GM12878 (cell line): ENCODE measurements around the gene LRRC10B. TPM values are rescaled to one million over a fixed set of nuclear protein-coding genes. Genes with fewer than 3 reads are reported as not detected.

Source experiments
- ATAC-seq: fragments of 200-7000 bp; cut with Tn5 transposase; 3 replicates; pipeline ENCODE4 v1.9.1; 2020; ENCODE audit warnings: mild to moderate bottlenecking, moderate library complexity
- BruUV-seq: library from RNA; stranded (reverse); fragments of 400-500 nt; replicated peaks from 2 replicates; lab custom pipeline; 2021; lab: Mats Ljungman, UMichigan
- CTCF ChIA-PET: fragments of 300-600 bp; sonication (Branson Sonifier 250); formaldehyde crosslinking; extraction: SDS; loops from one replicate; lab custom pipeline; 2021; ENCODE audit warnings: inconsistent platforms; lab: Yijun Ruan, JAX
- POLR2A ChIA-PET: fragments of 350-600 bp; formaldehyde crosslinking; extraction: SDS; loops from one replicate; lab custom pipeline; 2021; ENCODE audit warnings: inconsistent platforms; lab: Charles Lee
- RAD21 ChIA-PET: fragments of 300-600 bp; sonication (Branson Sonifier 250); formaldehyde crosslinking; loops from one replicate; lab custom pipeline; 2023; ENCODE audit warnings: antibody characterized with exemption; ENCODE audit not compliant: unreplicated experiment; lab: Charles Lee
- SMC1A ChIA-PET: fragments of 300-600 bp; sonication (Branson Sonifier 250); formaldehyde crosslinking; loops from one replicate; lab custom pipeline; 2023; ENCODE audit not compliant: unreplicated experiment, uncharacterized antibody; lab: Charles Lee
- DNase-seq: peaks from one replicate; pipeline ENCODE4 v3.0.0-alpha.2; 2011; ENCODE audit warnings: low read depth, low spot score
- FAIRE-seq: peaks from 3 replicates; lab custom pipeline; 2011; peaks lifted over from hg19 to GRCh38; lab: Jason Lieb, UNC
- H2AFZ ChIP-seq: 2 replicates; pipeline ENCODE4 v1.6.0; 2011; ENCODE audit warnings: low read depth, low read length, control low read depth; ENCODE audit not compliant: control insufficient read depth
- H3K27ac ChIP-seq: 2 replicates; pipeline ENCODE4 v1.5.1; 2011; ENCODE audit warnings: control low read depth; ENCODE audit not compliant: control insufficient read depth, insufficient read depth
- H3K27me3 ChIP-seq, 2 experiments: replicated peaks in 1 of 2; 2 replicates each; pipeline versions ENCODE4 v1.6.0 to v1.6.1; 2011; ENCODE audit warnings: low read length in 1 of 2; ENCODE audit not compliant: control insufficient read depth in 2 of 2, insufficient read depth in 2 of 2
- H3K36me3 ChIP-seq, 2 experiments: 2 replicates each; pipeline ENCODE4 v1.5.1; 2011; ENCODE audit warnings: low read length in 1 of 2; ENCODE audit not compliant: control insufficient read depth in 2 of 2, insufficient read depth in 2 of 2
- H3K4me1 ChIP-seq: 2 replicates; pipeline ENCODE4 v1.6.1; 2011; ENCODE audit warnings: mild to moderate bottlenecking, low read length, moderate library complexity, mixed read lengths; ENCODE audit not compliant: control insufficient read depth, insufficient read depth
- H3K4me2 ChIP-seq: 2 replicates; pipeline ENCODE4 v1.6.0; 2011; ENCODE audit warnings: control low read depth; ENCODE audit not compliant: control insufficient read depth, insufficient read depth
- H3K4me3 ChIP-seq: fragments of 200-600 bp; sonication (generic); 2 replicates; pipeline ENCODE4 v1.5.1; 2016
- H3K79me2 ChIP-seq: 2 replicates; pipeline ENCODE4 v1.6.0; 2011; ENCODE audit warnings: low read length; ENCODE audit not compliant: control insufficient read depth, insufficient read depth
- H3K9ac ChIP-seq: 2 replicates; pipeline ENCODE4 v1.8.0; 2011; ENCODE audit warnings: low read length, control low read depth, mixed read lengths; ENCODE audit not compliant: control insufficient read depth, insufficient read depth
- H3K9me3 ChIP-seq: replicated peaks from 3 replicates; pipeline ENCODE4 v1.5.1; 2011; ENCODE audit warnings: mild to moderate bottlenecking, low read length; ENCODE audit not compliant: control insufficient read depth, insufficient read depth
- H4K20me1 ChIP-seq: 2 replicates; pipeline ENCODE4 v1.6.0; 2011; ENCODE audit not compliant: control insufficient read depth, insufficient read depth
- FOXK2 ChIP-seq: fragments of 450-650 bp; IDR thresholded peaks from 2 replicates; pipeline ENCODE4 v1.6.1; 2017; ENCODE audit warnings: mild to moderate bottlenecking, moderate library complexity
- IKZF2 ChIP-seq, 2 experiments: fragments of 450-650 bp; IDR thresholded peaks; 2 replicates each; pipeline ENCODE4 v1.6.1; 2017; ENCODE audit warnings: mild to moderate bottlenecking in 2 of 2, moderate library complexity in 2 of 2
- JUND ChIP-seq: IDR thresholded peaks from 2 replicates; pipeline ENCODE4 v1.6.1; 2012; ENCODE audit warnings: low read depth, mild to moderate bottlenecking, low read length, improper control_type of control experiment, moderate library complexity
- KAT2A ChIP-seq: conservative IDR thresholded peaks from 2 replicates; pipeline ENCODE4 v1.6.1; 2011; ENCODE audit warnings: low read depth, low read length; ENCODE audit not compliant: control insufficient read depth
- MYC ChIP-seq: IDR thresholded peaks from 2 replicates; pipeline ENCODE4 v1.6.1; 2011; ENCODE audit warnings: mild to moderate bottlenecking, low read length, moderate library complexity, inconsistent platforms; ENCODE audit not compliant: insufficient read depth, insufficient replicate concordance, insufficient read length, severe bottlenecking
- NBN ChIP-seq: fragments of 450-650 bp; IDR thresholded peaks from 2 replicates; pipeline ENCODE4 v1.6.1; 2016
- NR2F1 ChIP-seq: fragments of 450-650 bp; conservative IDR thresholded peaks from 2 replicates; pipeline ENCODE4 v1.6.1; 2017; ENCODE audit warnings: mild to moderate bottlenecking
- NRF1 ChIP-seq: conservative IDR thresholded peaks from 2 replicates; pipeline ENCODE4 v1.6.1; 2011; ENCODE audit warnings: mild to moderate bottlenecking, low read depth, low read length, improper control_type of control experiment
- SUZ12 ChIP-seq: fragments of 200-600 bp; sonication (generic); IDR thresholded peaks from one replicate; pipeline ENCODE4 v1.6.1; 2018; ENCODE audit warnings: antibody characterized with exemption, mild to moderate bottlenecking; ENCODE audit not compliant: unreplicated experiment
- ZBED1 ChIP-seq: IDR thresholded peaks from 2 replicates; pipeline ENCODE4 v1.6.1; 2016; ENCODE audit warnings: borderline replicate concordance
- ZNF384 ChIP-seq: IDR thresholded peaks from 2 replicates; pipeline ENCODE4 v1.6.1; 2012; ENCODE audit warnings: low read depth, mild to moderate bottlenecking, low read length, improper control_type of control experiment, borderline replicate concordance
- ZNF622 ChIP-seq: fragments of 450-650 bp; IDR thresholded peaks from 2 replicates; pipeline ENCODE4 v1.6.1; 2017; ENCODE audit warnings: mild to moderate bottlenecking, inconsistent platforms
- WGBS: methylation state at CpG from one replicate; pipeline ENCODE4 v1.1.6; 2016; ENCODE audit warnings: low lambda C conversion rate; ENCODE audit not compliant: insufficient replicate concordance, insufficient coverage; ENCODE audit errors: missing lambda C conversion rate; 5-methylcytosine and 5-hydroxymethylcytosine counted together
- in situ Hi-C: fragments of 300-500 bp; cut with MboI; formaldehyde crosslinking; loops from 9 replicates; pipeline ENCODE4 v1.14.3; 2018; ENCODE audit warnings: mixed read lengths
- intact Hi-C: fragments of 100-400 bp; cut with micrococcal nuclease; formaldehyde crosslinking; loops from one replicate; pipeline ENCODE4 v1.14.2; 2022; ENCODE audit not compliant: unreplicated experiment
- polyA plus RNA-seq, 11 experiments: library from polyadenylated mRNA; depleted of rRNA in 4 of 11; unstranded in 6 of 11; stranded (reverse) in 5 of 11; fragments of >200 nt; fragmentation: Nextera tagmentation in 4 of 11; fragmentation: Illumina TruSeq in 1 of 11; extraction: Ambion mirVana in 4 of 11; extraction: Trizol in 1 of 11; gene quantifications; 1 replicate in 1 of 11; 2 replicates in 10 of 11; pipeline versions ENCODE4 v1.2.1 to v1.2.3, GENCODE V29; 2011 to 2016; ENCODE audit warnings: inconsistent platforms in 2 of 11, missing spikeins in 2 of 11, low read depth in 1 of 11
- total RNA-seq, 4 experiments: library from RNA; depleted of rRNA in 3 of 4; stranded (reverse); fragments of >200 nt in 3 of 4; fragmentation: Illumina TruSeq in 1 of 4; extraction: Trizol in 1 of 4; gene quantifications; 2 replicates each; pipeline versions ENCODE4 v1.2.1 to v1.2.3, GENCODE V29; 2013 to 2021
- TF ChIP-seq, protein P1 (sequence below): fragments of 450-650 bp; formaldehyde crosslinking; IDR thresholded peaks from 2 replicates; pipeline ENCODE4 v1.4.0; 2022; ENCODE audit warnings: mild to moderate bottlenecking, moderate library complexity
- TF ChIP-seq, protein P2 (sequence below): fragments of 450-650 bp; IDR thresholded peaks from 2 replicates; pipeline ENCODE4 v1.6.1; 2016; ENCODE audit warnings: mild to moderate bottlenecking
- TF ChIP-seq, protein P3 (sequence below), 3 experiments: IDR thresholded peaks in 2 of 3; conservative IDR thresholded peaks in 1 of 3; 2 replicates each; pipeline ENCODE4 v1.5.1; 2011; ENCODE audit warnings: low read depth in 3 of 3, low read length in 3 of 3, mild to moderate bottlenecking in 3 of 3, control low read depth in 2 of 3, moderate library complexity in 2 of 3, inconsistent platforms in 1 of 3, mixed read lengths in 1 of 3; ENCODE audit not compliant: control insufficient read depth in 2 of 3, insufficient read depth in 1 of 3; ENCODE audit errors: extremely low read depth in 1 of 3
- TF ChIP-seq, protein P4 (sequence below): fragments of 450-650 bp; conservative IDR thresholded peaks from 2 replicates; pipeline ENCODE4 v1.6.1; 2017; ENCODE audit warnings: mild to moderate bottlenecking, moderate library complexity

The LRRC10B gene
- total and polyA plus RNA-seq, 10 of the 15 experiments (the other 5 are each of a cell fraction or from before 2014, with no cell fraction given): not detected

DNA sequence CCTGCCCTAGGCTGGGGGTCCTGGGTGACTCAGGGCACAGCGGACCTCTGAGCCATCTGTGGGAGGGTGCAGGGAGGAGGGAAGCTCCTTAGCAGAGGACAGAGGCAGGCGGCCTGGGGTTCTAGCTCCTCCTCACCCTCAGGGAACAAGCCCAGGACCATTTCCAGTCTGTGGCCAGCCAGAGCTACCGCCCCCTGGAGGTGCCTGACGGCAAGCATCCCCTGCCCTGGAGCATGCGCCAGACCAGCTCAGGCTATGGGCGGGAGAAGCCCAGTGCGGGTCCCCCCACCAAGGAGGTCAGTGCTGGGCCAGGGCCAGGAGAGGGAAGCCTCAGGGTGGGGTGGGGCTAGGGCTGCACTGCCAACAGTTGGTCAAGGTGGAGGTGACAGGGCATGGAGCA lies 26.0 kb upstream of the LRRC10B start:
- 17% methylated on average over 7 of the region's 7 CpGs for WGBS
- BruUV-seq: no TSS peak
- ATAC-seq: peak; percentile 82
- no peak for DNase-seq
- no peaks in the 10 kb centered on the region for H3K4me1 ChIP-seq
- H3K79me2 ChIP-seq: no peaks in the 10 kb centered on the region
- no peak overlapping the region for H2AFZ ChIP-seq
- in situ Hi-C loops (no loop called here), intact Hi-C loops (no loop called here)
- H3K9me3 ChIP-seq: no peaks in the 10 kb centered on the region
- ChIA-PET RAD21 (interaction anchor here (0.6 kb wide), 1 partner anchor 34 kb away, joined by 3 read pairs; no protein-coding TSS in a partner anchor), POLR2A (interaction anchor here (0.6 kb wide), 1 partner anchor 113 kb away, joined by 3 read pairs; no protein-coding TSS in a partner anchor), CTCF (interaction anchor here (0.5 to 2.5 kb wide), 16 partner anchors 10 to 156 kb away, joined by 3 to 12 read pairs (median 4); no protein-coding TSS in a partner anchor), SMC1A (interaction anchor here (1.0 kb wide), 1 partner anchor 37 kb away, joined by 3 read pairs; no protein-coding TSS in a partner anchor)
- no peak for FAIRE-seq
- H3K4me3 ChIP-seq: no peak overlapping the region
- H3K4me2 ChIP-seq: no peak overlapping the region
- H3K27ac ChIP-seq: no peak overlapping the region
- peaks cover 3% of the 10 kb centered on the region; the same call in 1 of the 2 replicates for H4K20me1 ChIP-seq
- no peak overlapping the region for H3K9ac ChIP-seq
- no peaks in the 10 kb centered on the region for H3K27me3 ChIP-seq
- no peaks in the 10 kb centered on the region for H3K36me3 ChIP-seq
- TF ChIP-seq NRF1 (0 out of 2 replicates have a peak, but pooled peaks have one; percentile 25), SUZ12 (no peak), FOXK2 (no peak), ZBED1 (no peak), NBN (no peak), IKZF2 (IDR thresholded peaks at IDR 0.05) (no peak), ZNF622 (no peak), MYC (no peak), NR2F1 (no peak), KAT2A (no peak), JUND (no peak), ZNF384 (no peak)
- TF ChIP-seq, protein P1, sequence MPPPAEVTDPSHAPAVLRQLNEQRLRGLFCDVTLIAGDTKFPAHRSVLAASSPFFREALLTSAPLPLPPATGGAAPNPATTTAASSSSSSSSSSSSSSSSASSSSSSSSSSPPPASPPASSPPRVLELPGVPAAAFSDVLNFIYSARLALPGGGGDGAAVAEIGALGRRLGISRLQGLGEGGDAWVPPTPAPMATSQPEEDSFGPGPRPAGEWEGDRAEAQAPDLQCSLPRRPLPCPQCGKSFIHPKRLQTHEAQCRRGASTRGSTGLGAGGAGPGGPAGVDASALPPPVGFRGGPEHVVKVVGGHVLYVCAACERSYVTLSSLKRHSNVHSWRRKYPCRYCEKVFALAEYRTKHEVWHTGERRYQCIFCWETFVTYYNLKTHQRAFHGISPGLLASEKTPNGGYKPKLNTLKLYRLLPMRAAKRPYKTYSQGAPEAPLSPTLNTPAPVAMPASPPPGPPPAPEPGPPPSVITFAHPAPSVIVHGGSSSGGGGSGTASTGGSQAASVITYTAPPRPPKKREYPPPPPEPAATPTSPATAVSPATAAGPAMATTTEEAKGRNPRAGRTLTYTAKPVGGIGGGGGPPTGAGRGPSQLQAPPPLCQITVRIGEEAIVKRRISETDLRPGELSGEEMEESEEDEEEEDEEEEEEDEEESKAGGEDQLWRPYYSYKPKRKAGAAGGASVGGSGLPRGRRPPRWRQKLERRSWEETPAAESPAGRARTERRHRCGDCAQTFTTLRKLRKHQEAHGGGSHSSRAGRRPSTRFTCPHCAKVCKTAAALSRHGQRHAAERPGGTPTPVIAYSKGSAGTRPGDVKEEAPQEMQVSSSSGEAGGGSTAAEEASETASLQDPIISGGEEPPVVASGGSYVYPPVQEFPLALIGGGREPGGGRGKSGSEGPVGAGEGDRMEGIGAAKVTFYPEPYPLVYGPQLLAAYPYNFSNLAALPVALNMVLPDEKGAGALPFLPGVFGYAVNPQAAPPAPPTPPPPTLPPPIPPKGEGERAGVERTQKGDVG (CRISPR knock-in tag): no peak
- TF ChIP-seq, protein P2, sequence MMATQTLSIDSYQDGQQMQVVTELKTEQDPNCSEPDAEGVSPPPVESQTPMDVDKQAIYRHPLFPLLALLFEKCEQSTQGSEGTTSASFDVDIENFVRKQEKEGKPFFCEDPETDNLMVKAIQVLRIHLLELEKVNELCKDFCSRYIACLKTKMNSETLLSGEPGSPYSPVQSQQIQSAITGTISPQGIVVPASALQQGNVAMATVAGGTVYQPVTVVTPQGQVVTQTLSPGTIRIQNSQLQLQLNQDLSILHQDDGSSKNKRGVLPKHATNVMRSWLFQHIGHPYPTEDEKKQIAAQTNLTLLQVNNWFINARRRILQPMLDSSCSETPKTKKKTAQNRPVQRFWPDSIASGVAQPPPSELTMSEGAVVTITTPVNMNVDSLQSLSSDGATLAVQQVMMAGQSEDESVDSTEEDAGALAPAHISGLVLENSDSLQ: no peak
- TF ChIP-seq, protein P3, sequence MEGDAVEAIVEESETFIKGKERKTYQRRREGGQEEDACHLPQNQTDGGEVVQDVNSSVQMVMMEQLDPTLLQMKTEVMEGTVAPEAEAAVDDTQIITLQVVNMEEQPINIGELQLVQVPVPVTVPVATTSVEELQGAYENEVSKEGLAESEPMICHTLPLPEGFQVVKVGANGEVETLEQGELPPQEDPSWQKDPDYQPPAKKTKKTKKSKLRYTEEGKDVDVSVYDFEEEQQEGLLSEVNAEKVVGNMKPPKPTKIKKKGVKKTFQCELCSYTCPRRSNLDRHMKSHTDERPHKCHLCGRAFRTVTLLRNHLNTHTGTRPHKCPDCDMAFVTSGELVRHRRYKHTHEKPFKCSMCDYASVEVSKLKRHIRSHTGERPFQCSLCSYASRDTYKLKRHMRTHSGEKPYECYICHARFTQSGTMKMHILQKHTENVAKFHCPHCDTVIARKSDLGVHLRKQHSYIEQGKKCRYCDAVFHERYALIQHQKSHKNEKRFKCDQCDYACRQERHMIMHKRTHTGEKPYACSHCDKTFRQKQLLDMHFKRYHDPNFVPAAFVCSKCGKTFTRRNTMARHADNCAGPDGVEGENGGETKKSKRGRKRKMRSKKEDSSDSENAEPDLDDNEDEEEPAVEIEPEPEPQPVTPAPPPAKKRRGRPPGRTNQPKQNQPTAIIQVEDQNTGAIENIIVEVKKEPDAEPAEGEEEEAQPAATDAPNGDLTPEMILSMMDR (IDR thresholded peaks at IDR 0.05 in 2 of 3, conservative IDR thresholded peaks at IDR 0.05 in 1 of 3; ENCODE audit: control insufficient read depth in 2 of 3, extremely low read depth in 1 of 3, insufficient read depth in 1 of 3, low read depth in 3 of 3, low read length in 3 of 3): peak; percentile 46 to 71 (median 53)
- TF ChIP-seq, protein P4, sequence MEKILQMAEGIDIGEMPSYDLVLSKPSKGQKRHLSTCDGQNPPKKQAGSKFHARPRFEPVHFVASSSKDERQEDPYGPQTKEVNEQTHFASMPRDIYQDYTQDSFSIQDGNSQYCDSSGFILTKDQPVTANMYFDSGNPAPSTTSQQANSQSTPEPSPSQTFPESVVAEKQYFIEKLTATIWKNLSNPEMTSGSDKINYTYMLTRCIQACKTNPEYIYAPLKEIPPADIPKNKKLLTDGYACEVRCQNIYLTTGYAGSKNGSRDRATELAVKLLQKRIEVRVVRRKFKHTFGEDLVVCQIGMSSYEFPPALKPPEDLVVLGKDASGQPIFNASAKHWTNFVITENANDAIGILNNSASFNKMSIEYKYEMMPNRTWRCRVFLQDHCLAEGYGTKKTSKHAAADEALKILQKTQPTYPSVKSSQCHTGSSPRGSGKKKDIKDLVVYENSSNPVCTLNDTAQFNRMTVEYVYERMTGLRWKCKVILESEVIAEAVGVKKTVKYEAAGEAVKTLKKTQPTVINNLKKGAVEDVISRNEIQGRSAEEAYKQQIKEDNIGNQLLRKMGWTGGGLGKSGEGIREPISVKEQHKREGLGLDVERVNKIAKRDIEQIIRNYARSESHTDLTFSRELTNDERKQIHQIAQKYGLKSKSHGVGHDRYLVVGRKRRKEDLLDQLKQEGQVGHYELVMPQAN: no peak
